ENCODE results near the gene SREBF1. TPM values are rescaled to one million over a fixed set of nuclear protein-coding genes. Genes with fewer than 3 reads are reported as not detected.

The SREBF1 gene
- total and polyA plus RNA-seq, 10 of the 15 experiments (the other 5 are each of a cell fraction or from before 2014, with no cell fraction given), result 1.4 to 84.6 (median 20.4) TPM

DNA sequence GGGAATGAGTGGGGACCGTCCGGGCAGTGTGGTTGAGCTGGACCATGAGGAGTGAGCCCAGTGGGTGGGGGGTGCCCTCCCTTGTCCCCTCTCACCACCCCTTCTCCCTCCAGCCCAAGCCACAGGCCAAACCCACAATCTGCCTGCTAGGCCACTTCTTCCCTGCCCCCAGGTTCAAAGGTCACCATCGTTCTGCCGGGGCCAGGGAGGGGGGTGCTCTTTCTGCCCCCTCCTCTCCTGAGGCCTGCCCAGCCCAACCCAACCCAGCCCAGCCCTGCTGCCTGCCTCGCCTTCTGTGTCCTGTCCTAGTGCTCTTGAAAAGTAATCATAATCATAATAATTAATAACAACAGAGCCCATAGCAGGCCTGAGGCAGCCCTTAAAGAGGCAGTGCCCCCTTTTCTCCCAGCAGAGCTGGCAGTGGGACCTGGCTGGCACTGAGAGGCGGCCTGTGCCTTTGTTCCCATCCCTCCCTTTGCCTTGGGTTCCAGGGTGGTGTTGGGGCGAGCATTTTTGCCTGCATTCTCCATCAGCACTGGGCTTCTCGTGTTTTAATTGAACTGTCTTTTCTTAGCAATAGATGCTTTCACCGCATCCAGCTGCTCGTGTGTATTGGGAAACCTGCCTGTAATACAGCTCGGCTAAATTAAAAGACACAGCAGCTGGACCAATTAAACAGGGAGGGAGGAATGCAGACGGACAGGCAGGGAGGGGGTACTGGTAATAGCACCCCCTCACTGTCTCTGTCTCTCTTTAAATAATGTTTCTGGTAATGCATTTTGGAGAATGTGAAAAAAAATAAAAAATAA is 46.8 kb downstream of the SREBF1 start:
- 82% methylated on average over 12 of the region's 12 CpGs for WGBS (ENCODE audit: insufficient coverage, insufficient replicate concordance, low lambda C conversion rate, missing lambda C conversion rate)
- no peak for TF ChIP-seq RCOR1 (conservative IDR thresholded peaks at IDR 0.05; ENCODE audit: low read depth, low read length)
- no peak for TF ChIP-seq SRF (IDR thresholded peaks at IDR 0.05; ENCODE audit: low read depth in 2 of 2, low read length in 2 of 2)
- TF ChIP-seq ZNF24 (IDR thresholded peaks at IDR 0.05), result no peak
- TF ChIP-seq NR2F1 (conservative IDR thresholded peaks at IDR 0.05), result peak; percentile 38; the same call in 1 of the 2 replicates
- TF ChIP-seq TCF7 (IDR thresholded peaks at IDR 0.05; ENCODE audit: borderline replicate concordance), result no peak
- TF ChIP-seq EED (IDR thresholded peaks at IDR 0.05; ENCODE audit: low read depth), result no peak
- TF ChIP-seq DPF2 (IDR thresholded peaks at IDR 0.05), result no peak
- TF ChIP-seq NR2C1 (IDR thresholded peaks at IDR 0.05), result peak; percentile 50; the same call in 1 of the 2 replicates
- no peak for ATAC-seq
- ChIA-PET CTCF (interaction anchor here (0.5 kb wide), 1 partner anchor 12 kb away, joined by 3 read pairs; no protein-coding TSS in a partner anchor), SMC1A (ENCODE audit: uncharacterized antibody, unreplicated experiment) (no interaction called here), RAD21 (ENCODE audit: unreplicated experiment) (no interaction called here), POLR2A (no interaction called here)
- Histone ChIP-seq H3K4me2 (ENCODE audit: control insufficient read depth, insufficient read depth) (no peak overlapping the region), H3K9ac (ENCODE audit: control insufficient read depth, insufficient read depth, low read length) (no peak overlapping the region), H3K9me3 (replicated peaks; ENCODE audit: control insufficient read depth, insufficient read depth, low read length) (no peaks in the 10 kb centered on the region), H3K27ac (ENCODE audit: control insufficient read depth, insufficient read depth) (no peak overlapping the region), H2AFZ (ENCODE audit: control insufficient read depth, low read depth, low read length) (no peak overlapping the region), H3K36me3 (ENCODE audit: control insufficient read depth in 2 of 2, insufficient read depth in 2 of 2, low read length in 1 of 2) (peaks cover 0 to 18% of the 10 kb centered on the region in 2 experiments), H4K20me1 (ENCODE audit: control insufficient read depth, insufficient read depth) (no peaks in the 10 kb centered on the region), H3K4me1 (ENCODE audit: control insufficient read depth, insufficient read depth, low read length) (peaks cover 3% of the 10 kb centered on the region; the same call in 1 of the 2 replicates), H3K27me3 (replicated peaks in 1 of 2; ENCODE audit: control insufficient read depth in 2 of 2, insufficient read depth in 2 of 2, low read length in 1 of 2) (no peaks in the 10 kb centered on the region), H3K4me3 (no peak overlapping the region), H3K79me2 (ENCODE audit: control insufficient read depth, insufficient read depth, low read length) (no peaks in the 10 kb centered on the region)
- no TSS peak for BruUV-seq (replicated peaks)
- intact Hi-C loops (cut with micrococcal nuclease; ENCODE audit: unreplicated experiment), result no loop called here
- in situ Hi-C loops (cut with MboI), result no loop called here
- FAIRE-seq, result no peak
- no peak for DNase-seq (ENCODE audit: low read depth, low spot score)

GRCh38 chr17:17789410-17789809 is 47.4 kb downstream of the SREBF1 start:
- in situ Hi-C loops (cut with MboI), result no loop called here
- TF ChIP-seq CBFB (IDR thresholded peaks at IDR 0.05; ENCODE audit: low read depth) (no peak), CHD2 (IDR thresholded peaks at IDR 0.05; ENCODE audit: borderline replicate concordance, low read depth, low read length) (no peak), ELK1 (IDR thresholded peaks at IDR 0.05; ENCODE audit: low read depth, low read length) (no peak), EP300 (IDR thresholded peaks at IDR 0.05; ENCODE audit: borderline replicate concordance in 1 of 2, control insufficient read depth in 1 of 2, low read depth in 2 of 2, low read length in 2 of 2) (no peak), ZNF592 (IDR thresholded peaks at IDR 0.05) (no peak)

More at GRCh38 chr17:17789410-17789809, 47.4 kb downstream of the SREBF1 start:
- H3K4me3 ChIP-seq, result no peak overlapping the region
- H3K4me1 ChIP-seq (ENCODE audit: control insufficient read depth, insufficient read depth, low read length), result peaks cover 6% of the 10 kb centered on the region
- CTCF ChIA-PET, result interaction anchor here (0.5 kb wide), 1 partner anchor 13 kb away, joined by 3 read pairs; no protein-coding TSS in a partner anchor
- WGBS (ENCODE audit: insufficient coverage, insufficient replicate concordance, low lambda C conversion rate, missing lambda C conversion rate), result 83% methylated on average over 6 of the region's 6 CpGs
- no TSS peak for BruUV-seq (replicated peaks)
- no peak overlapping the region for H3K27ac ChIP-seq (ENCODE audit: control insufficient read depth, insufficient read depth)
- DNase-seq (ENCODE audit: low read depth, low spot score) (no peak), ATAC-seq (no peak), FAIRE-seq (no peak)
- H2AFZ ChIP-seq (ENCODE audit: control insufficient read depth, low read depth, low read length), result no peak overlapping the region
- no peaks in the 10 kb centered on the region for H3K27me3 ChIP-seq (replicated peaks in 1 of 2; ENCODE audit: control insufficient read depth in 2 of 2, insufficient read depth in 2 of 2, low read length in 1 of 2)
- RAD21 ChIA-PET (ENCODE audit: unreplicated experiment), result no interaction called here
- H3K9me3 ChIP-seq (replicated peaks; ENCODE audit: control insufficient read depth, insufficient read depth, low read length), result no peaks in the 10 kb centered on the region
- SMC1A ChIA-PET (ENCODE audit: uncharacterized antibody, unreplicated experiment), result no interaction called here
- POLR2A ChIA-PET, result no interaction called here
- intact Hi-C loops (cut with micrococcal nuclease; ENCODE audit: unreplicated experiment), result no loop called here
- no peaks in the 10 kb centered on the region for H4K20me1 ChIP-seq (ENCODE audit: control insufficient read depth, insufficient read depth)
- H3K79me2 ChIP-seq (ENCODE audit: control insufficient read depth, insufficient read depth, low read length), result no peaks in the 10 kb centered on the region
- H3K36me3 ChIP-seq (ENCODE audit: control insufficient read depth in 2 of 2, insufficient read depth in 2 of 2, low read length in 1 of 2), result peaks cover 0 to 14% of the 10 kb centered on the region in 2 experiments; a peak in 3 of 4 replicates
- no peak overlapping the region for H3K4me2 ChIP-seq (ENCODE audit: control insufficient read depth, insufficient read depth)
- H3K9ac ChIP-seq (ENCODE audit: control insufficient read depth, insufficient read depth, low read length), result no peak overlapping the region

Data from GM12878 (cell line).